D341Med (cell line): Measurements from ENCODE around the gene RAN.
"Not testable (repeated sequence)": the region's sequence is repeated elsewhere in the genome, so short reads cannot be mapped to it uniquely, and the experiment has no call there.

Source experiments
- DNase-seq: peaks from one replicate; pipeline ENCODE4 v3.0.0; 2012; ENCODE audit warnings: low spot score

Gene RAN

DNA sequence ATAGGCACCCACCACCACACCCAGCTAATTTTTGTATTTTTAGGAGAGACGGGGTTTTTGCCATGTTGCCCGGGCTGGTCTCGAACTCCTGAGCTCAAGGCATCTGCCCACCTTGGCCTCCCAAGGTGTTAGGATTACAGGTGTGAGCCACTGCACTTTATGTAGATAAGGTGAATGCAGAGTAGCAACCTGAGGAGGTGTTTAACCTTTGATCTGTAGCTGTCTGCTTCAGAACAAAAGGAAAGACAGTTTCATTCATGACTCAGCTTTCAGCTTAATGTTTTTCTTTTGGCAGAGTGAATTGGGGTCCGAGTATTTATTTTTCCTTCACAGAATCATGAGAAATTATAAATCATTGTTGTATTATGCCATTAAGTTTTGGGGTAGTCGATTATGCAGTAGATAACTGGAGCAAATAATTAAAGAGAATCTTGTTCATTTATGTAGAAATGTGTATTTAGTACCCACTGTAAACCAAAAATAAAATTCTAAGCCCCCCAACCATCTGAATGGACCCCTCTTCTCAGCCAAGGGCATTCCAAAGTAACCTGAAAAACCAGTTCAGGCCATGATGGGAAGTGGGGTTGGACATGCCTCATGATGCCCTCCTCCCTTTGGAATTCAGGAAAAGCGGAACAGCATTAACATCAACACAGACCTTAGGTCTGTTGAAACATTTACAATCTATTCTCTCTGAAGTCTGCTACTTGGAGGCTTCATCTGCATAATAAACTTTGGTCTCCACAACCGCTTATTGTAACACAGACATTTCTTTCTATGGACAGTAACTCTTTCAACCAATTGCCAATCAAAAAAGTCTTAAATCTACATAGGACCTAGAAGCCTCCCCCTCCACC, 22.1 kb upstream of the RAN start:
- DNase-seq: no peak

- no peak for DNase-seq
Observed at GRCh38 chr12:130850418-130851021, 21.3 kb upstream of the RAN start.

DNA sequence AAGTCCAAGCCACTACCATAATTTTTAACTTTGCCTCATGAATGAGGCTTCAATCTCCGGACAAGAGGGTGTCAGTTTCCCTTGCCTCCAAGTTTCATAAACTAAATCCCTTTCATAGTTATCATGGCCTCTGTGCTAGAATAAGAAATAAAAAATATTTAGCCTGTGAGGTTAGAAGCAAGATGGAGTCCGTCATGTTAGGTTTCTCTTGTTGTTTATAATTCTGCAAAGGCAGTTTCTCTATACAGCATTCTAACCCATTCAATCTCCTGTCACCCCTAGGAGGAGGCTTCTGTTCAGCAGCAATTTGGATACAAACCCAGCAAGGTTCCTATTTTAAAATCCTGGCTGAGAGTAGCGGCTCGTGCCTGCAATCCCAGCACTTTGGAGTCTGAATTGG, 15.8 kb upstream of the RAN start:
- no peak for DNase-seq

GRCh38 chr12:130858084-130858483, 13.8 kb upstream of the RAN start:
- no peak for DNase-seq

DNA sequence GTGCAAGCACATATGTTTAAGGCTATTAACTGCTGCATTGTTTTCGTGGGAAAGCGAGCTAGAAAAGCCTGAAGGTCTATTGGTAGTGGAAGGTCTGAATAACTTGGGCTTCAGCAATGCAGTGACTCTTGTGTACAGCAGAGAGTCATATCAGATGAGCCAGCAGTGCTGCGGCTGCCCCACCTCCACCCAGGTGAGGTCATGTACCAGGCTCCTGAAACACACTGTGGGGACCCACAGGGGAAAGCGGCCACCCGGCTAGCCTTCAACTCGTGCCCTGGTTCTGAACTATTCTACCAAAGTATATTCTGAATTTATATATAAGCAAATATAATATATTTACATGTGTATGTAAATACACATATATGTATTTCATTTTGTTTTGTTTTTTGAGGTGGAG, 12.7 kb upstream of the RAN start:
- DNase-seq: no peak

- DNase-seq: no peak
Observed at GRCh38 chr12:130860311-130860710, 11.6 kb upstream of the RAN start.

- DNase-seq: no peak
Observed at GRCh38 chr12:130862161-130862560, 9.7 kb upstream of the RAN start.

GRCh38 chr12:130862771-130863170, 9.1 kb upstream of the RAN start:
- DNase-seq: not testable (repeated sequence)

DNA sequence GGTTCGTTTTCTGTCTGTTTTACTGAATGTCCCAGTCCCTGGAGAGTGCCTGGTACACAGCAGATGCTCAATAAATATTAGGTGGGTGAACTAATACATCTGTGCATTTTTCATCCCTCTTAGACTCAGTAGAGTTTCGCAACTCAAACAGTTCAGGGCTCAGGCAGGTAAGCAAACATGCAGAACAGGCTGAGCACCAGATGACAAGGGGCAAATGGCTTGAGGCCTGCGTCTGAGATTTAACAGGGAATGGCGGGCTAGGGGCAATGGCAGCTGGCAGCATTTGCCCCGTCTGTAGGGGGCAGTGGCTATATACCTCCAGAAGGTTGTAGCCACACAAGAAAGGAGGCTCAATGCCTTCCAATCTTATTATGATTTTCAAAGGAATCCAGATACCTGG, 8.6 kb upstream of the RAN start:
- DNase-seq: no peak

DNA sequence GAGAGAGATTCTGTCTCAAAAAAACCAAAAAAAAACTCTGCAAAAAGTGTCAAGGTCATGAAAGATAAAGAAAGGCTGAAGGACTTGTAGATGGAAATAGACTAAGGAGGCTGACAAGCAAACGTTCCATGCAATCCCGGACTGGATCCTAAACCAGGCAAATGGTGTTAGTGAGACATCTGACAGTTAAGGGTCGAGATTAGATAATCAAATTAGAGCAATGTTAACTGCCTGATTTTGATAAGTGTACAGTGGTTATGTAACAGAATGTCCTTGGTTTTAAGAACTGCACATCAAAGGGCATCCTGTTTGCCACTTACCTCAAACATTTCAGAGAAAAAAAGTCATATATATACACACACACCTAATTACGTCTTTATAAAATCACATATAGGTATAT, 3.5 kb upstream of the RAN start:
- DNase-seq: no peak

DNA sequence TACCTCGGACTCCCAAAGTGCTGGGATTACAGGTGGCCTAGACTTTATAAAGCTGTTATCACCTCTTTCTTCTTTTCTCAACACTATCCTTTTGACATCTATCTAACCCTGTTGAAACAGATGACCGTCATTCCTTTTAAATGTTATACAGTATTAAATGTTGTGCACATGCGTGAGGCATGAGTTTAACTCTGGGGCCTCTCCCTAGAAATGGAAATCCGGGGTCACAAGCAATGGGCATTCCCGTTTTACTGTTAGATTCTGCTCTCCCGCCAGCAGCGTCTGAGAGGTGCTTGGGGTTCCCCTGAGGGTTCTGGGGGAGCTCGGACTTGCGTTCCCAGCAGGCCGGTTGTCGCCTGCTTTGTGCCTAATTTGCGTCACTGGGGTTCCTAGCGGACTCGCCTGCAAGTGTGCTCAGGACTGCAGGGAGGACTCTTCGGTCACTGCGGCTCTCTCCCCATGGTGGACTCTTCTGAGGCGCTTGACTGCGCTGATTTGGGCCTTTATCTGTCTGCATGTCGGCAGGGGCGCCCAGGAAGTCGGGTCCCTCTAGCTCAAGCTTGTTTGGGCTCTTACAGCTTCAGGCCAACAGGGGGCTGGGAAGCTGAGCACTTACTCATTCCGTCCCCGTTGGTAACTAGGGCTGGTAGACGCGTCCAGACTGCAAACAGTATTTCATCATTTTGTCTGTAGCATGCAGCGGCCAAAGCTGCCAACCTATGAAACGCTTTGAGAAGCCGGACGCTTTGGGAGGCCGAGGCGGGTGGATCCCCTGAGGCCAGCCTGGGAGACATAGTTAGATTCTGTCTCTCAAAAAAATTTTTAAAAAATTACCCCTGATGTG, 1.2 kb upstream of the RAN start:
- peak; percentile 84 for DNase-seq

- DNase-seq: peak; percentile 78
Observed at GRCh38 chr12:130872179-130873096, 572 bp downstream of the RAN start.

DNA sequence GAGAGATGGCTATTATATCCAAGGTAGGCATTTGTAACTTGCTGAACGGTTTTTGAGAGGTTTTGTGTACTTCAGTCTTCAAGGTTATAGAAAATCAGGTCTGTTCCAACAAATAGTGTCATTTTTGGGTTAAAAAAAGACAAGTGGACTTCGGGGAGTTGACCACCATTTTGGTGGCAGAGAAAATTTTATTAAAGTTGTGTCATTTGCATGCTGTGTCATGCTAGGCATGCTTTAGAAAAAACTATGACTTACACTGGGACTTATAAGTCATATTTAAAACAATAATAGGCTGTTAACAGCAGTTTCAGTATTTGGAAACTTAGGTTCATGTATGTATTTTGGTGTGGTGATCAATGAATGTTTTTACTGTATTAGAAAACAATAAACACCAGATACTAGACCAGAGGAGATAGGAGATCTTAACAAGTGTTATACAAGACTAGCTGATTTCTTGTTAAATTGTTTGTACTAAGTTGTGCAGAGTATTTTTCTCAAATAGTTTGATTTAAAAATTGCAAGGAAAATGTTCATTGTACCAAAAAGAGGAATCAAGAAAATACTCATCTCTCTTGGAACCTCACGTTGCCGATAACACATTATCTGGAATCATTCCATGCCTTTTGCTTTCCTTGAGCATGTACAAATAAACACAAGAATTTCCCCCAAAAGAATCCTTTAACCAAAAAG, 1.4 kb downstream of the RAN start:
- DNase-seq: no peak

DNA sequence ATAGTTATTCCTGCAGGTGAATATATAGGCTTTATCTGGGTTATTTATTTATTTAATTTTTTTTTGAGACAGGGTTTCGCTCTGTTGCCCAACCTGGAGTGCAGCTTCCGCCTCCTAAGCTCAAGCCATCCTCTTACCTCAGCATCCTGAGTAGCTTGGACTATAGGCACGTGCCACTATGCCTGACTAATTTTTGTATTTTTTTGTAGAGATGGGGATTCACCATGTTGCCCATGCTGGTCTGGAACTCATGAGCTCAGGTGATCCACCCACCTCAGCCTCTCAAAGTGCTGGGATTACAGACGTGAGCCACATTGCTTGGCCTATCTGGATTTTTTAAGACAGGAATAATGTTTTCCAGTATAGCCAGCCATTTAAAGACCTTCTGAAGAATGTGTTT, 2.0 kb downstream of the RAN start:
- DNase-seq: no peak

- DNase-seq: no peak
Observed at GRCh38 chr12:130874696-130875095, 2.8 kb downstream of the RAN start.

DNA sequence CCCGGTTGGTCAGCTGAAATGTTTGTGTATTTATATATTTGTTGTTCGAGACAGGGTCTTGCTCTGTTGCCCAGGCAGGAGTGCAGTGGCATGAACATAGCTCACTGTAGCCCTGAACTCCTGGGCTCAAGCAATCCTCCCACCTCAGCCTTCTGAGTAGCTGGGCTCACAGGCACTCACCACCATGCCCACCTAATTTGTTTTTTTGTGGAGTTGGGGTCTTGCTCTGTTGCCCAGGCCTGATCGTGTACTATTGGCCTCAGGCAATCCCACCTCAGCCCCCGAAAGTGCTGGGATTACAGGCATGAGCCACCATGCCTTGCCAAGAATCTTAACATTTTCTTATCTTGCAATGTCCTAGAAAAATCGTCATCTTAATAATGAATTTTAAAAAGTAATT, 3.3 kb downstream of the RAN start:
- no peak for DNase-seq

DNA sequence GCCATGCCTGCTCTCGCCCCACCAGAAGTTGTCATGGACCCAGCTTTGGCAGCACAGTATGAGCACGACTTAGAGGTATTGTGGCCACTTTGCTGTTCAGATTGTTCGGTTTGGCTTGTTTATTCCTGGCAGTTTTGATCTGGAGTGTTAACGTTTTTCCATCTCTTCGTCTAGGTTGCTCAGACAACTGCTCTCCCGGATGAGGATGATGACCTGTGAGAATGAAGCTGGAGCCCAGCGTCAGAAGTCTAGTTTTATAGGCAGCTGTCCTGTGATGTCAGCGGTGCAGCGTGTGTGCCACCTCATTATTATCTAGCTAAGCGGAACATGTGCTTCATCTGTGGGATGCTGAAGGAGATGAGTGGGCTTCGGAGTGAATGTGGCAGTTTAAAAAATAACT, 3.8 kb downstream of the RAN start:
- not testable (repeated sequence) for DNase-seq

- DNase-seq: no peak
Observed at GRCh38 chr12:130876297-130876696, 4.4 kb downstream of the RAN start.

- no peak for DNase-seq
Observed at GRCh38 chr12:130876758-130877157, 4.9 kb downstream of the RAN start.

GRCh38 chr12:130877333-130877732, 5.5 kb downstream of the RAN start:
- no peak for DNase-seq
